GM23248 (cell line): ENCODE results near the gene PTPRT.

ENCODE experiments used
- EZH2 ChIP-seq: fragments of 200-600 bp; sonication (generic); IDR thresholded peaks from 2 replicates; pipeline ENCODE4 v1.6.1; 2018; ENCODE audit warnings: antibody characterized with exemption, mild to moderate bottlenecking; ENCODE audit not compliant: insufficient read depth, poor library complexity, severe bottlenecking
- EZH2phosphoT487 ChIP-seq: fragments of 200-600 bp; sonication (generic); IDR thresholded peaks from 2 replicates; pipeline ENCODE4 v1.6.1; 2018; ENCODE audit warnings: antibody characterized with exemption, moderate library complexity, mild to moderate bottlenecking, low read depth; ENCODE audit not compliant: insufficient read depth

- TF ChIP-seq EZH2 (no peak), EZH2phosphoT487 (no peak)
Measured at GRCh38 chr20:42790111-42790510, 399.6 kb downstream of the PTPRT start.
